Effector memory CD8-positive, alpha-beta T cell (primary cell): ENCODE measurements around the gene RGS9BP.

ENCODE experiments used
- ATAC-seq: fragments of 150-1000 bp; cut with Tn5 transposase; replicated peaks from 2 replicates; pipeline ENCODE4 v1.10.0; 2021; ENCODE audit warnings: mild to moderate bottlenecking, moderate library complexity
- DNase-seq, 3 experiments: peaks; one replicate each; pipeline ENCODE4 v3.0.0; 2021
- H3K27ac Mint-ChIP-seq, 2 donors: one replicate each; pipeline ENCODE4 v1.8.0; 2022; ENCODE audit warnings: mild to moderate bottlenecking in 2 of 2, mixed read lengths in 2 of 2, moderate library complexity in 2 of 2
- H3K27me3 Mint-ChIP-seq, 2 donors: one replicate each; pipeline ENCODE4 v1.8.0; 2022; ENCODE audit warnings: mixed read lengths in 2 of 2
- H3K36me3 Mint-ChIP-seq: one replicate; pipeline ENCODE4 v1.8.0; 2022; ENCODE audit warnings: mild to moderate bottlenecking, moderate library complexity, mixed read lengths; ENCODE audit not compliant: insufficient read depth
- H3K4me1 Mint-ChIP-seq, 2 donors: one replicate each; pipeline ENCODE4 v1.8.0; 2022; ENCODE audit warnings: low read depth in 2 of 2, mixed read lengths in 2 of 2
- H3K4me3 Mint-ChIP-seq, 2 donors: one replicate each; pipeline ENCODE4 v1.8.0; 2022; ENCODE audit warnings: mild to moderate bottlenecking in 2 of 2, mixed read lengths in 2 of 2, moderate library complexity in 2 of 2
- H3K9me3 Mint-ChIP-seq, 2 donors: one replicate each; pipeline ENCODE4 v1.8.0; 2022; ENCODE audit warnings: mixed read lengths in 2 of 2

RGS9BP gene

DNA sequence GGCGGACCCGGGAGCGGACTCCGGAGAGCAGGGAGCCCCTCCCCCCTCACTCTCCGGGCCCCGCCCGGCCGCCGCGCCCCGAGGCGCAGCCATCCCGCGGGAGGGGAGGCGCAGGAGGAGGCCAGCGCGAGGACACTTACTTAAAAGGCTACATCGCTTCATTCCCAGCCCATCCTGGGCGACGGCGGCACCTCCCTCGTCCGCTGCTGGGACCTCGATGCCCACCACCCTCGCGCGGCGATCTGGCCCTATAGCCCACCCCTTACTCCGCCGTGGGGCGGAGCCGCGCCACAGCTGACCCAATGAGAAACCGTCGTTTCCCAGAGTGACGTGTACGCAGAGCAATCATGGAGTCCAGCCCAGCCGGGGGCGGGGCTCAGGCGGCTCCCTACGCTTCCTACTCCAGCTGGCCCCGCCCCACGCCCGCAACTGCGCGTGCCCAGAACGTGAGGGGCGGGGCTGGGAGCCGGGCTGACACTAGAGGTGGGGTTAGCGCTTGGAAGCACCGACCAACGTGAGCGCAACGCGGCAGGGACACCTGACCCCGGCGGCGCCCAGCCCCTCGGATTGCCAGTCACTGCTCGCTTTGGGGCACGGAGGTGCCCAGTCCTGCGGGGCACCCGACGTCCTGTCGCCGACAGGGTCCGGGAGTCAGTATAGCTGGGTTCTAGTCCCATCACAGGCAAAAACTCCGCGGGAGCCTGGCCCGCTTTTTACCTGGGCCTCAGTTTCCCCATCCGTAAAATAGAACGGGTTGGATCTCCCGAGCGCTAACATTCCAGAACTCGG lies 523 bp upstream of the RGS9BP start, which contains the start of gene ANKRD27:
Gene ANKRD27 (minus strand): TSS at position 250 of the 789 bp plus-strand sequence. CDS start 16,165 bp downstream, outside the sequence.
- Mint-ChIP-seq H3K4me3 (peak within 1 kb of the TSS; percentile 89 to 90), H3K27me3 (peaks cover 4 to 10% of the 10 kb centered on the region in 2 donors), H3K4me1 (peaks cover 31 to 32% of the 10 kb centered on the region in 2 donors), H3K9me3 (no peaks in the 10 kb centered on the region), H3K27ac (peak within 1 kb of the TSS; percentile 30 to 79), H3K36me3 (peaks cover 9% of the 10 kb centered on the region)
- peak; percentile 97 to 98 (median 98) for DNase-seq
- peak; percentile 88 for ATAC-seq

DNA sequence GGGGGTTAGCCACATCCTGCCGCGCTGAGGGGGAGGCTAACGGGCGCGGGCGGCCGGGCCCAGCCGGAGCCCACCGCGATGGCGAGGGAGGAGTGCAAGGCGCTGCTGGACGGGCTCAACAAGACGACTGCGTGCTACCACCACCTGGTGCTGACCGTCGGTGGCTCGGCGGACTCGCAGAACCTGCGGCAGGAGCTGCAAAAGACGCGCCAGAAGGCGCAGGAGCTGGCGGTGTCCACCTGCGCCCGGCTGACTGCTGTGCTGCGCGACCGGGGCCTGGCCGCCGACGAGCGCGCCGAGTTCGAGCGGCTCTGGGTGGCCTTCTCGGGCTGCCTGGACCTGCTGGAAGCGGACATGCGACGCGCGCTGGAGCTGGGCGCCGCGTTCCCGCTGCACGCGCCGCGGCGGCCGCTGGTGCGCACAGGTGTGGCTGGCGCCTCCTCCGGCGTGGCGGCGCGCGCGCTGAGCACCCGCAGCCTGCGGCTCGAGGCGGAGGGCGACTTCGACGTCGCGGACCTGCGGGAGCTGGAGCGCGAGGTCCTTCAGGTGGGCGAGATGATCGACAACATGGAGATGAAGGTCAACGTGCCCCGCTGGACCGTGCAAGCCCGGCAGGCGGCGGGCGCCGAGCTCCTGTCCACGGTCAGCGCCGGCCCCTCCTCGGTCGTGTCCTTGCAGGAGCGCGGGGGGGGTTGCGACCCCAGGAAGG lies 692 bp downstream of the RGS9BP start:
- peaks cover 29 to 30% of the 10 kb centered on the region in 2 donors for H3K4me1 Mint-ChIP-seq
- peak overlapping the region in 1 of 2 donors; percentile 69 for H3K27ac Mint-ChIP-seq
- peak overlapping the region; percentile 83 to 88 for H3K4me3 Mint-ChIP-seq
- DNase-seq, result peak in 2 of 3 experiments; percentile 18 to 19
- H3K36me3 Mint-ChIP-seq, result peaks cover 2% of the 10 kb centered on the region
- H3K9me3 Mint-ChIP-seq, result no peaks in the 10 kb centered on the region
- no peak for ATAC-seq
- peaks cover 4 to 10% of the 10 kb centered on the region in 2 donors for H3K27me3 Mint-ChIP-seq

DNA sequence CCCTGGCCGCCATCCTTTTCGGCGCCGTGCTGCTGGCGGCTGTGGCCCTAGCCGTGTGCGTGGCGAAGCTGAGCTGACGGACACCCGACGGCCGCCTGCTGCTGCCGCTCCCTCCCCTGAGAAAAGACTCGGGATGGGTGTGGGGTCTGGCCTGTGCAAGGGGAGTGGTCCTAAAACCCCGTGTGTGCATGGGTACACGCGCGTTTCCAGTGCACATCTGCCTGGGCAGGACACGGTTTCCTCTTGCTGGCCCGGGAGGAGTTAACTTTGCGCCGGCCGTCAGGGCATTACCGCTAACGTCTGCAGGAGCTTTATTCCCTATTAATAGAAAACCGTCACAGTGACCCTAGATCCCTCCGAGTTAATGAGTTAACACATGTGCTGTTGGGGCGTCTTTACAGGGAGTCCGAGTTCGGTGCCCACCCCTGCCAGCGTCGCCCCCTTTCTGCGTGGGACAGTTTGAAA lies 1.3 kb downstream of the RGS9BP start:
- DNase-seq (no peak), ATAC-seq (no peak)
- Mint-ChIP-seq H3K27ac (no peak overlapping the region), H3K27me3 (peaks cover 4 to 10% of the 10 kb centered on the region in 2 donors), H3K4me1 (peaks cover 23 to 26% of the 10 kb centered on the region in 2 donors), H3K36me3 (no peaks in the 10 kb centered on the region), H3K4me3 (peak overlapping the region; percentile 51), H3K9me3 (no peaks in the 10 kb centered on the region)

DNA sequence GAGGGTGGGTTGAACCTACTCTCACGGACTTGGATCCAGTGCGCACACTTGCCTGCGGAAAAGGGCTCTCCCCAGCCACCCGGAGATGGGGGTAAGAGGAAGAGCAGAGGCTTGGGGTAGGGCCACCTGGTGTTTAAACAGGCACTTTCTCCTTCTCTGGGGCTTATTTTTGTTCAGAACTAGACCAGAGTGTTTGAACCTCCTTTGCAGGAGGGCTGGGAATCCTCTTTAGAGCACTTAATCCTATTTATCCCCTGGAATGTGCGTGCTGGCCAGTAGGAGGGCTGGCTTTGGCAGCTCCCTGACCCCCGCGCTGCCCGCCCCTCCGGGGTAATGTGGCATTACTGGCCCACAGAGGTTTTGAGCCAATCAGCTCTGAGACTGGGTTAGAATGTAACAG lies 2.0 kb downstream of the RGS9BP start:
- H3K4me3 Mint-ChIP-seq, result peak overlapping the region in 1 of 2 donors; percentile 51
- H3K27me3 Mint-ChIP-seq, result peaks cover 4 to 10% of the 10 kb centered on the region in 2 donors
- peaks cover 16 to 21% of the 10 kb centered on the region in 2 donors for H3K4me1 Mint-ChIP-seq
- no peaks in the 10 kb centered on the region for H3K36me3 Mint-ChIP-seq
- no peaks in the 10 kb centered on the region for H3K9me3 Mint-ChIP-seq
- DNase-seq (no peak), ATAC-seq (no peak)
- no peak overlapping the region for H3K27ac Mint-ChIP-seq

DNA sequence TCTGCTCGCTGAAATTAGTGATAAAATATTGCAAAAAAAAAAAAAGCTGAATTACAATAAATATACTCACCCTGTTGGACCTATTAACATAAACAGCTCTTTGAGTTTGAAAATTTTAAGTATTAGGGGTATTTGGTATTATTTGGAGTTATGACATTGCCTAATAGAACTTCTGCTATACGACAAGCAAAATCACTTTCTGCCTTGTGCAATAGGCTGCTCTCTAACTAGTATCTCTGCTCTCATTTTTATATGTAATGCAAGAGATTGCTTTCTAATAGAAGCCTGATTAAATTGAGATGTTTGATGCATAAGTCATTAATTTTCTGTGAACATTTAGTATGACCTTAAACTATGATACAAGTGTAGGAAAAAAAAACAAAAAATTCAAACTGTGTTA lies 5.3 kb downstream of the RGS9BP start:
- Mint-ChIP-seq H3K4me1 (peaks cover 0 to 5% of the 10 kb centered on the region in 2 donors), H3K9me3 (no peaks in the 10 kb centered on the region), H3K27ac (no peak overlapping the region), H3K36me3 (peaks cover 6% of the 10 kb centered on the region), H3K27me3 (peaks cover 4 to 10% of the 10 kb centered on the region in 2 donors), H3K4me3 (no peak overlapping the region)
- no peak for ATAC-seq
- no peak for DNase-seq

DNA sequence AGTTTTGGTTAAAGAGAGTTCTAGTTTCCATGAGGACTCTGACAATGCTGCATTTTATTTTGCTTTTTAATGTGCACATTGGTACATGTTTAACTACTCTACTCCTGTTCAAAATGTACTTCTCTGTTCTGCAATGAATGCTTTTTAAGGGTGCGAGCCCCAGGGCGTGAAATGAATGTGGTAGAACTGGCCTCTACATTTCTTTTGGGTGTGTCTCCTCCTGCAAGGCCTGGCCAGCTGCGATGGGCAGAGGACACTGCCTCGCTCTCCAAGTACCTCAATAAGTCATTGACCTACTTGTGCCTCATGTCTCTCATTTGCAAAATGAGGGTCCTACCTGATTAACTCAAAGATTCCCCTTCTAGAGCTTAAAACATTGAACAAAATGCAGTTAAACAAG lies 6.7 kb downstream of the RGS9BP start:
- H3K9me3 Mint-ChIP-seq, result no peaks in the 10 kb centered on the region
- H3K27ac Mint-ChIP-seq, result no peak overlapping the region
- no peak overlapping the region for H3K4me3 Mint-ChIP-seq
- no peak for ATAC-seq
- peaks cover 6% of the 10 kb centered on the region for H3K36me3 Mint-ChIP-seq
- peaks cover 2 to 6% of the 10 kb centered on the region in 2 donors for H3K27me3 Mint-ChIP-seq
- DNase-seq, result no peak
- H3K4me1 Mint-ChIP-seq, result peaks cover 0 to 2% of the 10 kb centered on the region in 2 donors

DNA sequence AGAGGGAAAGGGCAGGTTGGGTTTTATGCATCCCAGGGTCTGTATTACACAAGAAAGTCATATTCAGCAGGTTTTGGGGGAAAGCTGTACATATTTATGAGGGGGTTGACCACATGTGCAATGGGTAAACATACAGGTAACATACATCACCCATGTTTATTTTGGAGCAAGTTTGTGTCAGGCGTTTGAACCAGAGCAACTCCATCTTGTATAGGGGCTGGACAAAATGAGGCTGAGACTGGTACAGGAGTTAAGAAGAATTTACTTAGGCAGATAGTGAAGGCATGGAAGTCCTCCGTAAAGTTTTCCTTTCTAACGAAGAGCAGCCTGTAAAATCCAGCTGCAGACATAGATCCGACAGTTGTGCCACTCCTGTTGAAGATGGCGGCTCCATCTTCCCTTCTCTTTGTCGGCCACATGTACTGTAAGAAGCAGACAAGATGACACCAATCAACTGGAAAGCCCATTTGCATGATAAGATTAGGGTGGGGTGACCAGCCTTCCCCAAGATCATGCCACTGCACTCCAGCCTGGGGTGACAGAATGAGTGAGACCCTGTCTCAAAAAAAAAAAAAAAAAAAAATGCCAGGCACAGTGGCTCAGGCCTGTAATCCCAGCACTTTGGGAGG lies 11.3 kb downstream of the RGS9BP start:
- H3K4me3 Mint-ChIP-seq, result no peak overlapping the region
- H3K9me3 Mint-ChIP-seq, result no peaks in the 10 kb centered on the region
- peaks cover 10% of the 10 kb centered on the region for H3K36me3 Mint-ChIP-seq
- no peak for DNase-seq
- H3K27ac Mint-ChIP-seq, result no peak overlapping the region
- H3K27me3 Mint-ChIP-seq, result no peaks in the 10 kb centered on the region
- H3K4me1 Mint-ChIP-seq, result peaks cover 8 to 10% of the 10 kb centered on the region in 2 donors
- ATAC-seq, result no peak

DNA sequence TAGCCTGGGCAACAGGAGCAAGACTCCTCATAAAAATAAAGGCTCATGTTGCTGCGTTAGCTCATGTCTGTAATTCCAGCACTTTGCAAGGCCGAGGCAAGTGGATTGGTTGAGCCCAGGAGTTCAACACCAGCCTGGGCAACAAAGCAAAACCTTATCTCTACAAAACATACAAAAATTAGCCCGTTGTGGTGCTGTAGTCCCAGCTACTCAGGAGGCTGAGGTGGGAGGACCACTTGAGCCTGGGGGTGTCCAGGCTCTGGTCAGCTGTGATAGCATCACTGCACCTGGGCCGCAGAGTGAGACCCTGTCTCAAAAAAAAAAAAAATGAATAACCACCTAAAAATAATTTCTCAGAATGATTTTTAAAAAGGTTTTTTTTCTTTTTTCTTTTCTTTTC lies 12.0 kb downstream of the RGS9BP start:
- Mint-ChIP-seq H3K4me1 (peaks cover 9 to 11% of the 10 kb centered on the region in 2 donors), H3K36me3 (peaks cover 13% of the 10 kb centered on the region), H3K27me3 (no peaks in the 10 kb centered on the region), H3K9me3 (no peaks in the 10 kb centered on the region), H3K27ac (no peak overlapping the region), H3K4me3 (no peak overlapping the region)
- no peak for DNase-seq
- ATAC-seq, result no peak

DNA sequence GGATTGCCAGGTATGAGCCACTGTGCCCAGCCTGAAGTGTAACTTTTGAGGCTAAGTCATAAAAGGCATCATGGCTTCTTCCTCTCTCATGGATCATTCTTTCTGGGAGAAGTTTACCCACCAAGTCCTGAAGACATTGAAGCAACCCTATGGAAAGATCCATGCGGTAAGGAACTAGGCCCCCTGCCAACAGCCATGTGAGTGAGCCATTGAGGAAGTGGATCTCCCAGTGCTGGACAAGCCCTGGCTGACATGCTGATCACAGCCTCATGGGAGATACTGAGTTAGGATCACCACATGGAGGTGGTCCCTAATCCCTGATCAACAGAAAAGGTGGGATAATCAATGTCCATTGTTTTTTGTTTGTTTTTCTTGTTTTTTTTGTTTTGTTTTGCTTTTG lies 12.7 kb downstream of the RGS9BP start:
- no peak for ATAC-seq
- DNase-seq, result no peak
- Mint-ChIP-seq H3K27ac (no peak overlapping the region), H3K9me3 (no peaks in the 10 kb centered on the region), H3K4me1 (peaks cover 15 to 18% of the 10 kb centered on the region in 2 donors), H3K36me3 (peaks cover 17% of the 10 kb centered on the region), H3K4me3 (no peak overlapping the region), H3K27me3 (no peaks in the 10 kb centered on the region)

DNA sequence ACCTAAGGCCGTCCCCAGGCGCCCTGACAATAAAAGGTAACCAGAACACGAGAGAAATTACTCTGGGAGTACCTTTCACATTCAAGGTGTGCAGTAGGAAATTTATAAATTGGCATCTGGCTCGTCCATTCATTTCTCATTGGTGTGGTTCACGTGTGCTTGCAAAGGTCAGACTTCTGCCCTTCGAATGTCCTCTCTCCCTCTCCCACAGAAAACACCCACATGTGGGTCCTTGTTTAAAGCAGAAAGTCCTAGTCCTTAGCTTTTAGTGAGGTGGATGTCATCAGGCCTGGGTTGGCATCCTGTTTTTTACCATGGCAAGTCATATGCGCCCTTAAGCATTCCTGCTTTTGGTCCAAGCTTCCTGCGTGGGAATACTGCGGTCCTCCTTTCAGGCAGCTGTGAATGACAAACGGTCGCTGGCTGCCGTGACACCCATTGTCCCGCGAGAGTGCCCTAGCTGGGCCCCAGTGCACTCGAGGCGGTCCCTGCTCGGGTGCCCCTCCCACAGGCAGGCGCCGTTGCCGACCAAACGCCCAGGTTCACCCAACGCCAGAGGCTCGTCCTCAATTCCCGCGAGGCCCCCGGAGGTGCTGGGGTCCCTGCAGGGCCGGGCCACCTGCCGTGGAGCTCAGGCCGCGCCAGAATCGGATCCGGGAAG lies 15.8 kb downstream of the RGS9BP start, which contains the start of gene NUDT19:
Gene NUDT19 (plus strand): TSS at position 531 of the 661 bp plus-strand sequence. CDS start 140 bp downstream, outside the sequence.
- H3K9me3 Mint-ChIP-seq, result no peaks in the 10 kb centered on the region
- H3K4me1 Mint-ChIP-seq, result peaks cover 41 to 48% of the 10 kb centered on the region in 2 donors
- H3K27me3 Mint-ChIP-seq, result no peaks in the 10 kb centered on the region
- peak within 1 kb of the TSS; percentile 91 to 95 for H3K4me3 Mint-ChIP-seq
- peak; percentile 64 to 66 (median 65) for DNase-seq
- H3K27ac Mint-ChIP-seq, result peak within 1 kb of the TSS; percentile 88 to 90
- peak; percentile 82 for ATAC-seq
- peaks cover 21% of the 10 kb centered on the region for H3K36me3 Mint-ChIP-seq

DNA sequence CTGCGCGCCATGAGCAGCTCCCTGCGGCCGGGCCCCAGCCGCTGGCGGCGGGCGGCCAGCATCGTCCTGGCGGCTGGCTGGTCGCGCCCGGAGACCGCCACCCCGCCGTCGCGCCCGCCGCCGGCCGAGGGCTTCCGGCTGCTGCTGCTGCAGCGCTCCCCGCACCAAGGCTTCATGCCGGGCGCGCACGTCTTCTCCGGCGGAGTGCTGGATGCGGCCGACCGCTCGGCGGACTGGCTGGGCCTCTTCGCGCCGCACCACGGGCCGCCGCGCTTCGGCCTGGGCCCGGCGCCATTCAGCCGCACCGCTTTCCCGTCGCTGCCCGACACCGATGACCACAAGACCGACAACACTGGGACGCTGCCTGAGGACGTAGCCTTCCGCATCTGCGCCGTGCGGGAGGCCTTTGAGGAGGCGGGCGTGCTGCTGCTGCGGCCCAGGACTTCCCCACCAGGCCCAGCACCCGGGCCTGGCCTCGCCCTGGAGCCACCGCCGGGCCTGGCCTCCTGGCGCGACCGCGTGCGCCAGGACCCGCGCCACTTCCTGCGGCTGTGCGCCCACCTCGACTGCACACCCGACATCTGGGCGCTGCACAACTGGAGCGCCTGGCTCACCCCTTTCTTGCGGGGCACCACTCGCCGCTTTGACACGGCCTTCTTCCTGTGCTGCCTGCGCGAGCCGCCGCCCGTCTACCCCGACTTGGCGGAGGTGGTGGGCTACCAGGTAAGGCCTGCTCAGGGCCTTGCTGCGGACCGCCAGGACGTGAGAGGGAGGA lies 16.5 kb downstream of the RGS9BP start:
- no peaks in the 10 kb centered on the region for H3K27me3 Mint-ChIP-seq
- peak overlapping the region; percentile 91 to 95 for H3K4me3 Mint-ChIP-seq
- peak overlapping the region; percentile 88 to 90 for H3K27ac Mint-ChIP-seq
- peaks cover 21% of the 10 kb centered on the region for H3K36me3 Mint-ChIP-seq
- no peaks in the 10 kb centered on the region for H3K9me3 Mint-ChIP-seq
- H3K4me1 Mint-ChIP-seq, result peaks cover 44 to 51% of the 10 kb centered on the region in 2 donors
- ATAC-seq (peak; percentile 67), DNase-seq (peak; percentile 40 to 48 (median 47))

DNA sequence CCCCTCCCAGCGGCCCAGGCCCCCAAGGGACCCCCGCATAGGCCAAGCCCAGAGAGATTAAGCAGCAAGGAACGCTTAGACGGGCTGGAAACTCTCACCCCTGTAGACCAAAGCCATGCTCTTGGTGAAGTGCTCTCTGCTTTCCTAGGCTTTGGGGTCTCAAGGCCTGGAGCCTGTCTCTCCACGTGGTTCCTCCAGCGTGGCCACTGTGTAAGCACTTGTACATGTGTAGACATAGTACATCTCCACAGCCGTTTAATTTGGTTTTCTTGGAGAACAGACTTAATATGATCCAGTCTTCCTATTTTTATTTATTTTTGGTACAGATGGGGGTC lies 17.0 kb downstream of the RGS9BP start:
- Mint-ChIP-seq H3K36me3 (peaks cover 22% of the 10 kb centered on the region), H3K4me1 (peaks cover 48 to 56% of the 10 kb centered on the region in 2 donors)

More for the DNA sequence above, 17.0 kb downstream of the RGS9BP start:
- Mint-ChIP-seq H3K4me3 (peak overlapping the region; percentile 91 to 95), H3K9me3 (no peaks in the 10 kb centered on the region), H3K27me3 (no peaks in the 10 kb centered on the region), H3K27ac (peak overlapping the region; percentile 88 to 90)
- DNase-seq, result no peak
- peak; percentile 3 for ATAC-seq
